Measurements from ENCODE around the gene ECE1.

The ECE1 gene

DNA sequence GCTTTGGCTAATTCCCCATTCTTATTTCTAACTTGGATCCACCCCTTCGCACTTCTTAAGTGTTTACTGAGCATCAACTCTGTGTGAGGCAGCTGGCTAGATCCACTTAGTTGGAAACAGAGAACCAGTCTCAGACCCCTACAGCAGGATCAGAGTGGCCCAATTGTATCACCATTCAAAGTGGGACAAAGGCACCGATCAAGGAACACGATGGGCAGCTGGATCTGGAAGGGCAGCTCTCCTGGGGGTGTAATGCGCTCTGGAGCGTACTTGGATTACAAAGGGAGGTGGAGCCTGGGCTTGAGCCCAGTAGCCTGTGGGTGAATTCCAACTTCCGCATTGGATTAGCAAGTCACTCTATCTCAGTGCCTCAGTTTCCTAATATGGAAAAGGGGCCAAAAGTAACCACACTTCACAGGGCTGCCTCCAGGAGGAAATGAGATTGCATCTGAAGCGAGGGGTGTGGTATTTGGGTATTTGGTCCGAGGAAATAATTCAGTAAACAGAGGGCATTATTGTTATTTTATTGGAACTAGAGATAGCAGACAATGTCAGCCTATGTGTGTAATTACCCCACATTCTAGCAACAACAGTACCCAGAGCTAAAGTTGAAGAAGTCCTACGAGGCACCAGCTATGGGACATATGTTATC lies 11.9 kb downstream of the ECE1 start:
- Histone ChIP-seq H3K27me3 (ENCODE audit: insufficient read depth, low read length, poor library complexity) (no peaks in the 10 kb centered on the region), H3K79me2 (ENCODE audit: insufficient read depth, low read length) (no peaks in the 10 kb centered on the region), H3K36me3 (ENCODE audit: insufficient read depth, low read length) (no peaks in the 10 kb centered on the region; the same call in 1 of the 2 replicates), H3K4me2 (ENCODE audit: insufficient read depth, low read length) (no peak overlapping the region), H3K4me3 (ENCODE audit: low read depth in 1 of 2, low read length in 2 of 2) (no peak overlapping the region), H3K4me1 (ENCODE audit: insufficient read depth, low read length) (no peaks in the 10 kb centered on the region), H3K9ac (ENCODE audit: low read depth, low read length) (no peak overlapping the region), H4K20me1 (ENCODE audit: insufficient read depth, low read length) (no peaks in the 10 kb centered on the region; the same call in 1 of the 2 replicates), H2AFZ (ENCODE audit: low read depth, low read length) (no peak overlapping the region), H3K27ac (ENCODE audit: low read length) (no peak overlapping the region), H3K9me3 (ENCODE audit: insufficient read depth, low read length, severe bottlenecking) (no peaks in the 10 kb centered on the region)
- no peak for ATAC-seq (ENCODE audit: insufficient read depth, low read depth)
- TF ChIP-seq EZH2 (IDR thresholded peaks at IDR 0.05; ENCODE audit: borderline replicate concordance, low read depth, low read length, severe bottlenecking), result no peak
- TF ChIP-seq, protein P1, sequence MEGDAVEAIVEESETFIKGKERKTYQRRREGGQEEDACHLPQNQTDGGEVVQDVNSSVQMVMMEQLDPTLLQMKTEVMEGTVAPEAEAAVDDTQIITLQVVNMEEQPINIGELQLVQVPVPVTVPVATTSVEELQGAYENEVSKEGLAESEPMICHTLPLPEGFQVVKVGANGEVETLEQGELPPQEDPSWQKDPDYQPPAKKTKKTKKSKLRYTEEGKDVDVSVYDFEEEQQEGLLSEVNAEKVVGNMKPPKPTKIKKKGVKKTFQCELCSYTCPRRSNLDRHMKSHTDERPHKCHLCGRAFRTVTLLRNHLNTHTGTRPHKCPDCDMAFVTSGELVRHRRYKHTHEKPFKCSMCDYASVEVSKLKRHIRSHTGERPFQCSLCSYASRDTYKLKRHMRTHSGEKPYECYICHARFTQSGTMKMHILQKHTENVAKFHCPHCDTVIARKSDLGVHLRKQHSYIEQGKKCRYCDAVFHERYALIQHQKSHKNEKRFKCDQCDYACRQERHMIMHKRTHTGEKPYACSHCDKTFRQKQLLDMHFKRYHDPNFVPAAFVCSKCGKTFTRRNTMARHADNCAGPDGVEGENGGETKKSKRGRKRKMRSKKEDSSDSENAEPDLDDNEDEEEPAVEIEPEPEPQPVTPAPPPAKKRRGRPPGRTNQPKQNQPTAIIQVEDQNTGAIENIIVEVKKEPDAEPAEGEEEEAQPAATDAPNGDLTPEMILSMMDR (IDR thresholded peaks at IDR 0.05; ENCODE audit: borderline replicate concordance, extremely low read depth, low read length, poor library complexity, severe bottlenecking), result no peak
- DNase-seq, result no peak

DNA sequence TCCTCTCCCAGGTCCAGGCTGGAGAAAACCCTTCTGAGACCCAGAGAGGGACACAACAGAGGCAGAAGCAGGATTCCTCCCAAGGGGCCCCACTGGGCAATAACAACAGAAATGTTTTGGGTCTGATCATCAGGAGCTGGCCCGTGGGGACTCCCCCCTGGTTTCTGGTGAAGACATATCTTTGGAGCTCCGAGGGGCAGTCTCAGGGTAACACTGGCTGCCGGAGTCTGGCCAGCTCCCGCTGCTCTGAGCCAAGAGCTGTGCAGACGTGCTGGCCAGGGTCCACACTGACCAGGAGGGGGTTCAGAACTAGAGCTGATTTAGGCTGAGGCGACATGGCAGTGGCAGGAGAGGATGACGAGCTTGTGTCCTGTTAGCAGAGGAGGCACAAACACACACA lies 13.1 kb downstream of the ECE1 start:
- no peak overlapping the region for H3K27ac ChIP-seq (ENCODE audit: low read length)
- no peak overlapping the region for H2AFZ ChIP-seq (ENCODE audit: low read depth, low read length)
- H3K4me1 ChIP-seq (ENCODE audit: insufficient read depth, low read length), result no peaks in the 10 kb centered on the region
- H3K9ac ChIP-seq (ENCODE audit: low read depth, low read length), result no peak overlapping the region
- no peak overlapping the region for H3K4me2 ChIP-seq (ENCODE audit: insufficient read depth, low read length)
- no peak for ATAC-seq (ENCODE audit: insufficient read depth, low read depth)
- no peaks in the 10 kb centered on the region; the same call in 1 of the 2 replicates for H3K36me3 ChIP-seq (ENCODE audit: insufficient read depth, low read length)
- H3K4me3 ChIP-seq (ENCODE audit: low read depth in 1 of 2, low read length in 2 of 2), result no peak overlapping the region
- TF ChIP-seq EZH2 (IDR thresholded peaks at IDR 0.05; ENCODE audit: borderline replicate concordance, low read depth, low read length, severe bottlenecking), result no peak
- TF ChIP-seq, protein P1 (IDR thresholded peaks at IDR 0.05; ENCODE audit: borderline replicate concordance, extremely low read depth, low read length, poor library complexity, severe bottlenecking), result no peak
- H4K20me1 ChIP-seq (ENCODE audit: insufficient read depth, low read length), result no peaks in the 10 kb centered on the region; the same call in 1 of the 2 replicates
- H3K27me3 ChIP-seq (ENCODE audit: insufficient read depth, low read length, poor library complexity), result no peaks in the 10 kb centered on the region
- H3K79me2 ChIP-seq (ENCODE audit: insufficient read depth, low read length), result no peaks in the 10 kb centered on the region
- no peaks in the 10 kb centered on the region for H3K9me3 ChIP-seq (ENCODE audit: insufficient read depth, low read length, severe bottlenecking)
- no peak for DNase-seq

- no peak overlapping the region for H2AFZ ChIP-seq (ENCODE audit: low read depth, low read length)
- ATAC-seq (ENCODE audit: insufficient read depth, low read depth), result no peak
- H3K4me1 ChIP-seq (ENCODE audit: insufficient read depth, low read length), result no peaks in the 10 kb centered on the region
- no peak overlapping the region for H3K4me3 ChIP-seq (ENCODE audit: low read depth in 1 of 2, low read length in 2 of 2)
- no peaks in the 10 kb centered on the region for H3K27me3 ChIP-seq (ENCODE audit: insufficient read depth, low read length, poor library complexity)
- peaks cover 18% of the 10 kb centered on the region for H3K36me3 ChIP-seq (ENCODE audit: insufficient read depth, low read length)
- no peak overlapping the region for H3K4me2 ChIP-seq (ENCODE audit: insufficient read depth, low read length)
- H3K9ac ChIP-seq (ENCODE audit: low read depth, low read length), result no peak overlapping the region
- no peaks in the 10 kb centered on the region for H3K79me2 ChIP-seq (ENCODE audit: insufficient read depth, low read length)
- no peak for DNase-seq
- no peak overlapping the region for H3K27ac ChIP-seq (ENCODE audit: low read length)
- H4K20me1 ChIP-seq (ENCODE audit: insufficient read depth, low read length), result peaks cover 9% of the 10 kb centered on the region
- H3K9me3 ChIP-seq (ENCODE audit: insufficient read depth, low read length, severe bottlenecking), result no peaks in the 10 kb centered on the region
- no peak for TF ChIP-seq EZH2 (IDR thresholded peaks at IDR 0.05; ENCODE audit: borderline replicate concordance, low read depth, low read length, severe bottlenecking)
- TF ChIP-seq, protein P1 (IDR thresholded peaks at IDR 0.05; ENCODE audit: borderline replicate concordance, extremely low read depth, low read length, poor library complexity, severe bottlenecking), result no peak
These were observed 17.7 kb downstream of the ECE1 start for GRCh38 chr1:21272540-21272939.

Measured in DND-41 (cell line).